C4-2B (cell line): Measurements from ENCODE around the gene TMEM147.

Experiments used
- ZFX ChIP-seq: fragments of 450-650 bp; IDR thresholded peaks from 2 replicates; pipeline ENCODE4 v1.6.1; 2017
- TF ChIP-seq, protein P1 (sequence below): fragments of 450-650 bp; conservative IDR thresholded peaks from 2 replicates; pipeline ENCODE4 v1.5.1; 2017; ENCODE audit warnings: mild to moderate bottlenecking

DNA sequence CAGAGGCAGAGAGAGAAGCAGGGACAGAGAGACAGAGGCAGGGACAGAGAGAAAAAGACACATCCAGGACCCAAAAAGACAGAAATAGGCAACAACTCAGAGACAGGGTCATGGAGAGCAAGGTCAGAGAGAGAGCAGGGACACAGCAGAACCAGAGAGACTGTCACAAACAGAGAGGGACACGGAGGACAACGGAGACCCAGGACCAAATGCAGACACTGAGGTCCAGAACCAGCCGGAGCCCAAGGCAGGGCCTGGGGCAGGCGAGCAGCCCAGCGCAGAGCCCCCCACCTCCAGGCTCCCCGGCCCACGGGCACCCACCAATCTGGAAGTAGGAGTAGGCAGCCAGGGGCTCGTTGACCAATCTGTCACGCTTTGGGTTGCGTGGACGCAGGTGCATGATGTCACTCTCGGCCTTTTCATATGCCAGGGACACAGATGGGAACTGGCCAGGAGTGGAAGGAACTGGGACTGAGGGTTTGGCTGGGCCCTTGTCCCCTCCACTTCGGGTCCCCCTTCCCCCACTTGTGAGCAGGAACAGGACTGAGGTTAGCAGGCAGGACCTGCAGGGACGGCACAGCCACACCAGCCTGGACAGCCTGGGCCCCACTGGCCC lies 8.1 kb downstream of the TMEM147 start:
- TF ChIP-seq, protein P1, sequence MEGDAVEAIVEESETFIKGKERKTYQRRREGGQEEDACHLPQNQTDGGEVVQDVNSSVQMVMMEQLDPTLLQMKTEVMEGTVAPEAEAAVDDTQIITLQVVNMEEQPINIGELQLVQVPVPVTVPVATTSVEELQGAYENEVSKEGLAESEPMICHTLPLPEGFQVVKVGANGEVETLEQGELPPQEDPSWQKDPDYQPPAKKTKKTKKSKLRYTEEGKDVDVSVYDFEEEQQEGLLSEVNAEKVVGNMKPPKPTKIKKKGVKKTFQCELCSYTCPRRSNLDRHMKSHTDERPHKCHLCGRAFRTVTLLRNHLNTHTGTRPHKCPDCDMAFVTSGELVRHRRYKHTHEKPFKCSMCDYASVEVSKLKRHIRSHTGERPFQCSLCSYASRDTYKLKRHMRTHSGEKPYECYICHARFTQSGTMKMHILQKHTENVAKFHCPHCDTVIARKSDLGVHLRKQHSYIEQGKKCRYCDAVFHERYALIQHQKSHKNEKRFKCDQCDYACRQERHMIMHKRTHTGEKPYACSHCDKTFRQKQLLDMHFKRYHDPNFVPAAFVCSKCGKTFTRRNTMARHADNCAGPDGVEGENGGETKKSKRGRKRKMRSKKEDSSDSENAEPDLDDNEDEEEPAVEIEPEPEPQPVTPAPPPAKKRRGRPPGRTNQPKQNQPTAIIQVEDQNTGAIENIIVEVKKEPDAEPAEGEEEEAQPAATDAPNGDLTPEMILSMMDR = no peak
- TF ChIP-seq ZFX = no peak
